HCT116 (cell line): ENCODE data around the gene TBC1D16. TPM values are rescaled to one million over a fixed set of nuclear protein-coding genes. Genes with fewer than 3 reads are reported as not detected.

Experiments
- total RNA-seq: library from RNA; stranded (reverse); gene quantifications from one replicate; pipeline ENCODE4 v1.2.1, GENCODE V29; 2021; ENCODE audit not compliant: unreplicated experiment

TBC1D16 gene
- total RNA-seq, 1 experiment from 2014 or later, result 31.1 TPM

Other genes starting within 250 kb of the TBC1D16 start
- 29.0 TPM for gene CBX8, start 238.8 kb downstream of the TBC1D16 start, total RNA-seq
- 60.9 TPM for gene CBX4, start 196.4 kb downstream of the TBC1D16 start, total RNA-seq
- 10.3 TPM for gene CCDC40, start 770 bp upstream of the TBC1D16 start, total RNA-seq
- gene GAA, start 65.7 kb upstream of the TBC1D16 start, total RNA-seq, result 131 TPM
- 248 TPM for gene EIF4A3, start 111.3 kb upstream of the TBC1D16 start, total RNA-seq
- 0.25 TPM for gene CARD14, start 134.2 kb upstream of the TBC1D16 start, total RNA-seq
- gene SGSH, start 184.5 kb upstream of the TBC1D16 start, total RNA-seq, result 34.4 TPM
- 17.7 TPM for gene SLC26A11, start 184.6 kb upstream of the TBC1D16 start, total RNA-seq
- 44.5 TPM for gene RNF213, start 225.0 kb upstream of the TBC1D16 start, total RNA-seq